GM18505 (cell line): ENCODE results near the gene DDX1.
"Not testable (repeated sequence)": the region's sequence is repeated elsewhere in the genome, so short reads cannot be mapped to it uniquely, and the experiment has no call there.

Source experiments
- ATAC-seq: cut with Tn5 transposase; IDR thresholded peaks from one replicate; pipeline ENCODE4 v1.9.1; 2021; ENCODE audit not compliant: unreplicated experiment
- POLR2A ChIP-seq: IDR thresholded peaks from 4 replicates; pipeline ENCODE4 v1.6.1; 2011; ENCODE audit warnings: borderline replicate concordance; ENCODE audit not compliant: insufficient read depth, insufficient read length; ENCODE audit errors: extremely low read depth

Gene DDX1

GRCh38 chr2:15678909-15679308 lies 87.2 kb downstream of the DDX1 start:
- no peak for TF ChIP-seq POLR2A
- ATAC-seq: no peak

DNA sequence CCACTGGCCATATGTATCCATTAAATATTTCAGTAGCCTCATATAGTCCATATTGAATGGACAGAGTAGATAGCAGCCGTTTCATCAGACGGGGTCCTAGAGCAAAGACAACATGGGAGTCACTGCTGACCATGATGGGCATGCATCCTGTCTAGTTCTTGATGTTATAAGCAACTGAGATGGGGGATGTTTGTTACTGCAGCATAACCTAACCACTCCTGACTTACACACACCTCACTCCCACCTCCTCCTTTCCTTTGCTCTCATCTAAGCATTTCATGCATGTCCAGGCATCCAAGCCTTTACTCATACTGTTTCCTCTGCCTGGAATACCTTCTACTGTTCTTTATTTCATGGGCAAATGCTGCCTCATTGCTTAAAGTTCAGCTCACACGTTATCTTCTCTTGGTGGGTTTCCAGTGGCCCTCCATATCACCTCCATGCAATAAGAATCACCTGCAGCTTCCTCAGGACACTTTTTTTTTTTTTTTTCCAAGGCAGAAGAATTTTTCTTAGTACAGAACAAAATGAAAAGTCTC lies 87.8 kb downstream of the DDX1 start:
- ATAC-seq: no peak
- TF ChIP-seq POLR2A: no peak

GRCh38 chr2:15680132-15680531 lies 88.5 kb downstream of the DDX1 start:
- not testable (repeated sequence) for ATAC-seq
